Peyer's patch (tissue), 4 donors: ENCODE results near the gene TMCO4.

ENCODE experiments used
- CTCF ChIP-seq, 6 experiments: fragments of 450-650 bp in 4 of 6; fragments of 200-600 bp in 2 of 6; sonication (generic) in 1 of 6; IDR thresholded peaks; one replicate each; pipeline ENCODE4 v1.5.1; 2017 to 2019; ENCODE audit warnings: antibody characterized with exemption in 6 of 6, mild to moderate bottlenecking in 3 of 6, moderate library complexity in 1 of 6
- POLR2A ChIP-seq, 2 donors: fragments of 450-650 bp; IDR thresholded peaks; one replicate each; pipeline ENCODE4 v1.5.1; 2017; ENCODE audit warnings: antibody characterized with exemption in 2 of 2, mild to moderate bottlenecking in 2 of 2, moderate library complexity in 2 of 2

GRCh38 chr1:19793360-19794046 is 6.2 kb downstream of the TMCO4 start:
- TF ChIP-seq CTCF (IDR thresholded peaks at IDR 0.05) (no peak), POLR2A (IDR thresholded peaks at IDR 0.05) (no peak)
